Activated CD8-positive, alpha-beta memory T cell treated with anti-CD3 and anti-CD28 coated beads for 48 hours (primary cell): ENCODE data around the gene ZC3H12D.
"Not testable (repeated sequence)": the region's sequence is repeated elsewhere in the genome, so short reads cannot be mapped to it uniquely, and the experiment has no call there.

Experiments
- DNase-seq, 3 experiments: peaks; one replicate each; pipeline ENCODE4 v3.0.0-alpha.2; 2020; ENCODE audit warnings: low read depth in 2 of 3, low spot score in 2 of 3

The ZC3H12D gene

DNA sequence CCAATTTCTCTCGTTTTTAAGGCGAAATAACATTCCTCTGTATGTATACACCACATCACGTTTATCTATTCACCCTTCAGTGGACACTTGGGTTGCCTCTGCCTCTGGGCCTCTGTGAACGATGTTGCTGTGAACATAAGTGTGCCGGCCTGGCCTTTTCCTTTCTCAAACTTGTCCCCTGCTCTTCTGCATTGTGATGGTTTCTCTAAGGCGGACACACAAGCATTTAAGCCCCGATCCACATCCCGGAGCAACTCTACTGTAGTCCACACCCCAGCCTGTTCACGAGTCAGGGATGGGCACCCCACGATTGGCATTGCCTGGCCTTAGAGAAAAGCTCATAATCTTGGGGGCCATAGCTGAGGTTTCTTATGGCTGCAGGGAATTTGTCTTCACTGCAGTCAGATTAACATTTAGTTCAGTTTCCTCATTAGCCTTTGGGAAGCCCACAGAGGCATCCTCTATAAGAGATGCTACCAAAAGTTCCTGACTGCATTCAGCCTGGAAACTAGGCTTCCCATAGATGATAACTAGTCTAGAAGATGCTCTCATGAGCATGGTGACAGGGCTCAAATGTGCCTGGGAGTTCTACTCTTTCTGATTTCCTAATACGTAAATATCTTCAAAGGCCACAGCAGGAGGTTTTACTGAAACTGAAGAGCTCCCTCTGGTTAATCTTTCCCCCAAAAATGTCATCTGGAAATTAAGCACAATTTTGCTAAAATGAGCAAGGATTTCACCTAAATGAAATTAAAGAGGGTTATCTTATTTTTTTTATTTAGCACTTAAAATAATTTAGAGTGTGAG is 762 bp downstream of the ZC3H12D start:
- no peak for DNase-seq

DNA sequence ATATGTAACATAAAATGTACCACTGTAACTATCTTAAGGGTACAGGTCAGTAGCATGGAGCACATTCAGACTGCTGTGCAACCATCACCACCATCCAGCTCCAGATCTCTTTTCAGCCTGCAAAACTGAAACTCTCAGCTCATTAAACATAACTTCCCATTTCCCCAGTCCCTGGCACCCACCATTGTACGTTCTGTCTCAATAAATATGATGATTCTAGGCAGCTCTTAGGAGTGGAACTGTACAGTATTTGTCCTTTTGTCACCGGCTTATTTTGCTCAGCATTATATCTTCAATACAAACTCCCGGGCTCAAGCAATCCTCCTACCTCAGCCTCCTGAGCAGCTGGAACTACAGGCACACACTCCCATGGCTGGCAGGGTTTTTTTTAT is 1.5 kb downstream of the ZC3H12D start:
- no peak for DNase-seq

- DNase-seq = no peak
Measured at GRCh38 chr6:149482545-149483333, 2.1 kb downstream of the ZC3H12D start.

GRCh38 chr6:149480502-149481280 is 4.1 kb downstream of the ZC3H12D start:
- no peak for DNase-seq

GRCh38 chr6:149478631-149479314 is 6.0 kb downstream of the ZC3H12D start:
- no peak for DNase-seq

DNA sequence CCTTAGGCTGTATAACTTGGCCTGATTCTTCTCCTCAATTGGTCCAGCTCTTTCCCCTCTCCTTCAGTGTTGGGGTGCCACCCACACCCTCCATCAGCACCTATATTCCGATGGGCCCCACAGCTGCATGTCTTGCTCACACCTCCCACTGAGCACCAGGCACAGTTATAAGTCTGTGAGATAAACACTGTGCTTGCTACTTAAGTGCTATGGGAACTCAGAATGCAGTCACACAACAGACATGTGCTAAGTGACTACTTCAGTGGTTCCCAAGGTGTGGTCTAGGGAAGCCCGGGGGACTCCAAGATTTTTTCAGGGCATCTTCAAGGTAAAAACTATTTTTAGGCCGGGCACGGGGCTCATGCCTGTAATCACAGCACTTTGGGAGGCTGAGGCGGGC is 7.3 kb downstream of the ZC3H12D start:
- no peak for DNase-seq

DNA sequence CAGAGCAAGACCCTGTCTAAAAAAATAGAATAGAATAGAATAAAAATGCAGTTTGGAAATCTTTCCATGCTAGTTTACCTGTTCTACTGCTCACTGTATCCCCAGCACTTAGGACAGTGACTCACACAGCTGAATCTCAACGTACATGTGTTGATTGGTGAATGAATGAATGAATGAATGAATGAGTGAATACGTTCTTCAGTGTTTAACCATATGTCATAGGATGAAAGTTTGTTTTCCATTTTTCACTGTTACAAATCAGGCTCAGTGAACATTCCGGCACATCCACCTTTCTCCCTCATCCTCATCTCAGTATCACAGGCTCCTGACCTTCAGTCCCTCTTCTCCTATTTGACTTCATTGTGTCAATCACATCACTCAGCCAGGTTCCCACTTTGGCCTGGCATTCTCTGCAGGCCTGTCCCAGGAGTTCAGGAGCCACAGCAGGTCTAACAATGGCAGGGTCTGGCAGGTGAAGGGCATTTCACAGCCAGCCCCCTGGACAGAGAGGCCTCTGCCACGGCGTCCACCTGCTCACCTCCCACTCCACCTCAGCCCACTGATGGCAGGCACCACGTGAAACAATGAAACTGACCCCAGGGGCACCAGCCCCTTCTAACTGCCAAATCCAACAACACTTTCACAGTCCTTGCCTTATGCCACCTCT is 7.9 kb downstream of the ZC3H12D start:
- no peak for DNase-seq

GRCh38 chr6:149474108-149474935 is 10.5 kb downstream of the ZC3H12D start:
- no peak for DNase-seq

- DNase-seq = no peak
Measured at GRCh38 chr6:149473080-149474052, 11.4 kb downstream of the ZC3H12D start.

DNA sequence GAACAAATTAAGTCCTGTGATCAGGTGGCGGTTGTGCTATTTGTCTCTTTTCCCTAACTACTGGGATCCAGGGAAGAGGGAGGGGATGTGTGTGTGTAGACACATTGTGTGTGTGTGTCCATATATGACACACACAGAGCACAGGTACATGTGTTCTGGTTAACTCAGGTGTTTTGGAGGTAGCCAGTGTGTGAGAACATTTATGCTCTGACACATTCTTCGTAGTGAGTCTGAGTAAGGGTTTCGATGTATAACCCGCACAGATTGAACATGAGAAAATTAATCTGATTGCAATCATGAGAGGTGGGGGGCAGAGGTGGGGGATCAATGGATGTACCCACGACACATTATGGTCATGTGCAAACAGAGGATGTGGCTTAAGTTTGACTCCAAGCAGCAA is 12.6 kb downstream of the ZC3H12D start:
- DNase-seq = no peak

DNA sequence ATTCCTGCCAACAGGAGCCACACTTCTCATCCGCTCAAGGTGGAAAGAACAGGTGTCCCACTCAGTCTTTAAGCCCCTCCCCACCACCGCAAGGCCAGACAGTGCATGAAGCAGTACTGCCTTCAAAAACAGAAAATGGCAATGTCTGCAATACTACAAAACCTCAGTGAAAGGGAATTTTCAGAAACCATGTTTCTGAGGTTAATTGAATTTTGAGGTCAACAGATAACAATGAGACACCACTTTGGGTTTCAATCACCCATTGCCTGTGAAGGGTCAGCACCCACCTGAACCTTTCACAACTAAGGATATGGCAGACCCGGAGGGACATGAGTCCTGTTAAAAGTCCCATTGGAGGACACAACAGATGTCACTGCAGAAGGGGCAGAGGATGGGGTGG is 13.0 kb downstream of the ZC3H12D start:
- DNase-seq = no peak

- no peak for DNase-seq
Measured at GRCh38 chr6:149470948-149471347, 13.9 kb downstream of the ZC3H12D start.

DNA sequence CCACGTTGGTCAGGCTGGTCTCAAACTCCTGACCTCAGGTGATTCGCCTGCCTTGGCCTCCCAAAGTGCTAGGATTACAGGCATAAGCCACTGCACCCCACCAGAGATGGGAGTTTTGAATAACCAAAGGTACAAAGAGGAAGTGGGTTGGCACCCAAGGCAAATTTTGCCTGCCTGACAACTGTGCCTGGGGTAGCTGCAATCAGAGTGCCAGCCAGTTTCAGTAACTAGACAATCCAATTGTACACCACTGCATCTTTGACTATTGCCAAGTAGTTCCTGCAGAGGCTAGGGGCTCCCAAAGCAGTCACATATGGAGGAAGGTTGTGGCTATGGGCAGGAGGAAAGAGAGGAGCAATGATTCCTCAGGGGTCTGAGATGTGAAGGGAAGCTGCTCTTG is 16.6 kb downstream of the ZC3H12D start:
- no peak for DNase-seq

DNA sequence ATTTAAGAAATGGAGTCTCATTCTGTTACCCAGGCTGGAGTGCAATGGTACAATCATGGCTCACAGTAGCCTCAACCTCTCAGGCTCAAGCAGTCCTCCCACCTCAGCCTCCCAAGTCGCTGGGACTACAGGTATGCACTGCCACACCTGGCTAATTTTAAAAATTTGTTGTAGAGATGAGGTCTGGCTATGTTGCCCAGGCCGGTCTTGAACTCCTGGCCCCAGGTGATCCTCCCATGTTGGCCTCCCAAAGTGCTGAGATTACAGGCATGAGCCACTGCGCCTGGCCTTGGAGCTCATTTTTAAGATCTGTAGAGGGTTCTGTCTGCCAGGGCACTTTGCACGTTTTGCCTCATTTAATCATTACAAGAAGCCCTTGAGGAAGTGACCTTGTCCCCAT is 17.5 kb downstream of the ZC3H12D start:
- no peak for DNase-seq

GRCh38 chr6:149464411-149464810 is 20.4 kb downstream of the ZC3H12D start:
- DNase-seq = no peak

DNA sequence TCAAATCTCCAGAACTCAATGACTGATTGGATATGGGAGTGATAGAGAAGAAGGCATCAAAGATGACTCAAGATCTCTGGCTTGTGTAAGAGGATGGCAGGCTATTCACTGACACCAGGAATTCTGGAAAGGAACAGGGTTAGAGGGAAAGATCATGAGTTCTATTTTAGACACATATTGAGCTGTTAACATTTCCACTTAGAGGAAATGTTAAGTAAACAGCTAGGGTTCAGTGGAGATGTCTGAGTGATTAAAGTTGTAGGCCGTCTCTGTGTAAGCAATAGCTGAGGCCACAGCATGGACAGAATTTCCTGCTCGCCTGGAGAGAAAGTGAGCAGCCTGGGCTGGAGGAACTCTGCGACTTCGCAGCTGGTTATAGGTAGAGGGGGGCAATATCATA is 21.0 kb downstream of the ZC3H12D start:
- no peak for DNase-seq

DNA sequence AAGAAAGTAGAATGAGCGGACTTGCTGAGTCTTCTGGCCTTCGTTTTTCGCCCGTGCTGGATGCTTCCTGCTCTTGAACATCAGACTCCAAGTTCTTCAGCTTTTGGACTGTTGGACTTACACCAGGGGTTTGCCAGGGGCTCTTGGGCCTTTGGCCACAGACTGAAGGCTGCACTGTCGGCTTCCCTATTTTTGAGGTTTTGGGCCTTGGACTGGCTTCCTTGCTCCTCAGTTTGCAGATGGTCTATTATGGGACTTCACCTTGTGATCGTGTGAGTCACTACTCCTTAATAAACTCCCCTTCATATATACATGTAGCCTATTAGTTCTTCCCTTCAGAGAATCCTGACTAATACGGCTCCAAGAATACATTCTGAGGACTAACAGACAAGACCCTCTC is 22.1 kb downstream of the ZC3H12D start:
- DNase-seq = not testable (repeated sequence)

- no peak for DNase-seq
Measured at GRCh38 chr6:149461670-149462069, 23.1 kb downstream of the ZC3H12D start.

GRCh38 chr6:149460249-149460648 is 24.6 kb downstream of the ZC3H12D start:
- not testable (repeated sequence) for DNase-seq
